Activated T-cell treated with anti-CD3 and anti-CD28 coated beads for 48 hours (primary cell): ENCODE measurements around the gene CNPY4.

ENCODE experiments used
- DNase-seq: peaks from one replicate; pipeline ENCODE4 v3.0.0-alpha.2; 2020; ENCODE audit warnings: low read depth

CNPY4 gene

GRCh38 chr7:100167912-100168323, 48.5 kb downstream of the CNPY4 start:
- DNase-seq, result no peak

DNA sequence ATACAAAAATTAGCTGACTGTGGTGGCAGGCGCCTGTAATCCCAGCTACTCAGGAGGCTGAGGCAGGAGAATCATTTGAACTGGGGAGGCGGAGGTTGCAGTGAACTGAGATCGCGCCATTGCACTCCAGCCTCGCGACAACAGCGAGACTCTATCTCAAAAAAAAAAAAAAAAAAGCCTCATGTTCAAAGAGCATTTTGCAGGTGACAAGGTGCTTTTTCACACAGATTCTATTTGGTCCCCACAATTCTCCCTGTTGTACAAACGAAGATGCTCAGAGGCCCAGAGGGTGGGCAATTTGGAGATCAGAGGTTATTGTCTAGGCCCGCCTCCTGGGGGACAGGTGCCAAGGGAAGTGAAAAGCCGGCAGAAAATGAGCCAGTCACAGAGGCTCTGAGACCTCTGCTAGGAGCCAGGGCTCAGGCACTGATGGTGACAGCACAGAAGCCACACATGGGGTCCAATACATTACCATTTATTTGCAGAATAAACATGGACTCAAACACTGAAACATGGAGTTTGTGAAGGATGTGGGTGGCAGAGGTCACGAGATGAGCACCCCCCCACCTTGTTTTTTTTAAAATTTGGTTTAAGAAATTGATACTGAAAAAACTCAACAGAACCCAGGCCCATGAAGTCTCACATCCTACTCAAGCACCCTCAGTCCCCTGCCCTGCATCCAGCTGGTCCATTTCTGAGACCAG, 49.9 kb downstream of the CNPY4 start:
- no peak for DNase-seq

- DNase-seq, result no peak
These were observed 50.9 kb downstream of the CNPY4 start for GRCh38 chr7:100170101-100170897.

DNA sequence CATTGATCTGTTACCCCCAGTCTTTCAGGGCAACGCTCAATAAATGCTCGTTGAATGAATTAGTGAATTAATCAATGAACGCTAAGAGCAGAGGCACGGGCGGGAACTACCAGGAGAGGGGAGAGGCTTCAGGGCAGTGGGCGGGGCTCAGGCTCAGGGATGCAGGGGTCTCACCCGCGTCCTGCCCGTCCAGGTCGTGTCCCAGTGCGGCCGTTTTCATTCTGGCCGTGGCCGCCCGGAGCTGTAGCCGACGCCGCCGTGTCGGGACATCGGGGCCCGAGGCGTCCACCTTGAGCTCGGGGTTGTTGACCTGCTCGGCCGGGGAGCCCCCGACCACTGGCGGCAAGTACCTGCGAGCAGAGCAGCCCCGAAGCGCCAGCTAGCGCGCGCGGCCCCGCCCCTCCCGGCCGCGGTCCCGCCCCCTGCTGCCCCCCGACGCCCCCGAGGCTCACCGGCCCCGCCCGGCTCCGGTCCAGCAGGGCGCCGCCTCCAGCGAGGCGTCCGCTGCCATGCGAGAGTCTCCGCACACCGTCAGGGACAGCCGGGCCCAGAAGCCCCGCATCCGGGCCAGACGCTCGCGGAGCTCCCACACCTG, 51.8 kb downstream of the CNPY4 start:
- no peak for DNase-seq

DNA sequence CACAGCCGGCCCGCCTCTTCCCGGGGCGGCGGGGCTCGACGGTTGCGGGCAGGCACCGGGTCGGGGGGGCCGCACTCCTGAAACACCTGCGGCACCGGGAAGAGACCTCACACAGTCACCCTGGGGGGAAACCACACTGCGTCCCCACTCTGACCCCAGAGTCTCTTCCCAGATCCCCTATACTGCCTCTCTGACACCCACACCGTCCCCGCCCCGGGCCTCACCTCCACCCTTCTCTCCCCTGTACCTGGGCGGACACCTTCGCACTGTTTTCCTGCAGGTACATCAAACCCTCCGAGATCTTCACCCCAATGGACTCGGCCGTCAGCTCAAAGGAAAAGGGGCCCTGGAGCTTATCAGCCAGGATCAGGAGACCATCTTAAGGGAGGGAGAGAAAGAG, 52.4 kb downstream of the CNPY4 start:
- DNase-seq, result no peak

DNA sequence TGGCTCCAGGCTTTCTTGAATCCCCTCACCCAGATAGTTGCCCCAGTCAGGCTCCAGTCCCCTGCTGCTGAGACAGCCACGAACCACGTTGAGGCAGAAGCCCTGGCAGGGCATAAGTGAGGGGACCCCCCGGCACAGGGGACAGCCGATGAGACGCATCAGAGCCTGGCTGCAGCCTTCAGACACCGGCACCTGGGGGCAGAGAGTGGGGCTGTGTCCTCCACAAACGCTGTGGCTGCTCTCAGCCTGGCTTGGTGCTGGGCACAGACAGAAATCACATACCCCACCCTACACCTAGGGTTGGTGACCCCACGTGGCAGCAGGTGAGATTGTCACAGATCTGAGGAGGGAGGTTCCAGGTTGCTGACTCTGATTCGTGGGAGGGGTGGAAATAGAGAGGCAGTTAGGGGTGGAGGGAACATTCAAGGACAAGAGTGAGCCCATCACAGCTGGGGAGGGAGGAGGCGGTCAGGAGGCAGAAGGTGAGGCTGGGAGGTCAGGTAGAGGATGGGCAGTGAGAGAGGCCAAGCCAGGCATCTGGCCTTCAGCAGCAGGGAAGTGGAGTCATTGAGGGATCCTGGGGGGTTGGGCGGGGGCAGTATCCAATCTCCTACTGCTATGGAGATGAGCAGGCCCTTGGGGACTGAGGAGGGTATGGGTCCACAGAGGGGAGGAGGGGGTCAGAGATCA, 54.5 kb downstream of the CNPY4 start:
- DNase-seq, result no peak

DNA sequence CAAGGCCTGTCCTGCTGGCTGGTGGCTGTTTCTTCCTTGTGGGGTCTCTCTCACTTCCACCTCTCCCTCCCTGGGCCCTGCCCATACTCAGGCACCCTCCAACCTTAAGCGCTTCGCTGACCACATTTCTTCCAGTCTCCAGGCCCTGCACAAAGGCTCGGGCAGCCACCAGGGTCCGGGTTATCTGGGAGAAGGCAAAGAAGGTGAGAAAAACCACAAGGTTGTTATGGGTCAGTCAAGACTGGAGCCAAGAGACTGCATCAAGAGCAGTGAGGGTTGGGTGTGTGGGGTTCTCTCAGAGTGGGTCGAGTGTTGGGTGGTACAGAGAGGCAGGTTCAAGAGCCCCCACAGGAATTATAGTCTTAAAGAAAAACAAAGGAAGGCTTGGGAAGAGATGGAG, 55.1 kb downstream of the CNPY4 start:
- DNase-seq, result no peak
